HEK293 (cell line): ENCODE results near the gene SAE1.

Experiments used
- GLI2 ChIP-seq: fragments of 450-650 bp; formaldehyde crosslinking; IDR thresholded peaks from 2 replicates; pipeline ENCODE4; 2017; ENCODE audit warnings: missing biosample characterization, missing genetic modification characterization, low read depth, borderline replicate concordance
- HOXA7 ChIP-seq: sonication (generic); formaldehyde crosslinking; IDR thresholded peaks from 2 replicates; pipeline ENCODE4 v1.8.1; 2022; ENCODE audit warnings: missing genetic modification reagents, borderline replicate concordance
- MEIS1 ChIP-seq: sonication (generic); formaldehyde crosslinking; IDR thresholded peaks from 2 replicates; pipeline ENCODE4 v1.8.1; 2022; ENCODE audit warnings: missing genetic modification reagents, mild to moderate bottlenecking, borderline replicate concordance
- OSR2 ChIP-seq: fragments of 450-650 bp; formaldehyde crosslinking; IDR thresholded peaks from 2 replicates; pipeline ENCODE4 v1.5.1; 2016; ENCODE audit warnings: missing biosample characterization, missing genetic modification characterization
- SCRT2 ChIP-seq: fragments of 450-650 bp; formaldehyde crosslinking; IDR thresholded peaks from 2 replicates; pipeline ENCODE4 v1.5.1; 2016; ENCODE audit warnings: missing biosample characterization, missing genetic modification characterization
- TRIM28 ChIP-seq: IDR thresholded peaks from 2 replicates; pipeline ENCODE4 v1.6.1; 2011; ENCODE audit warnings: low read length, control low read depth, borderline replicate concordance
- YY2 ChIP-seq: fragments of 450-650 bp; formaldehyde crosslinking; IDR thresholded peaks from 2 replicates; pipeline ENCODE4 v1.5.1; 2016; ENCODE audit warnings: missing biosample characterization, missing genetic modification characterization
- ZBTB1 ChIP-seq: fragments of 450-650 bp; formaldehyde crosslinking; IDR thresholded peaks from 2 replicates; pipeline ENCODE4 v1.5.1; 2016; ENCODE audit warnings: missing biosample characterization, missing genetic modification characterization
- ZBTB21 ChIP-seq: fragments of 450-650 bp; formaldehyde crosslinking; IDR thresholded peaks from 2 replicates; pipeline ENCODE4 v1.5.1; 2017; ENCODE audit warnings: missing biosample characterization, missing genetic modification characterization
- ZBTB7A ChIP-seq: fragments of 450-650 bp; formaldehyde crosslinking; IDR thresholded peaks from 2 replicates; pipeline ENCODE4 v1.5.1; 2016; ENCODE audit warnings: low read depth, missing biosample characterization, missing genetic modification characterization
- ZEB2 ChIP-seq: fragments of 450-650 bp; formaldehyde crosslinking; IDR thresholded peaks from 2 replicates; pipeline ENCODE4 v1.5.1; 2016; ENCODE audit warnings: missing biosample characterization, missing genetic modification characterization
- ZFHX2 ChIP-seq: fragments of 450-650 bp; formaldehyde crosslinking; conservative IDR thresholded peaks from 2 replicates; pipeline ENCODE4 v1.5.1; 2016; ENCODE audit warnings: missing biosample characterization, missing genetic modification characterization
- ZFP69B ChIP-seq: fragments of 450-650 bp; formaldehyde crosslinking; IDR thresholded peaks from 2 replicates; pipeline ENCODE4 v1.5.1; 2016; ENCODE audit warnings: missing biosample characterization, missing genetic modification characterization
- ZIC2 ChIP-seq: fragments of 450-650 bp; formaldehyde crosslinking; IDR thresholded peaks from 2 replicates; pipeline ENCODE4 v1.5.1; 2016; ENCODE audit warnings: missing biosample characterization, missing genetic modification characterization
- ZNF114 ChIP-seq: fragments of 450-650 bp; formaldehyde crosslinking; IDR thresholded peaks from 2 replicates; pipeline ENCODE4 v1.5.0; 2017; ENCODE audit warnings: missing biosample characterization, missing genetic modification characterization
- ZNF133 ChIP-seq: fragments of 450-650 bp; formaldehyde crosslinking; IDR thresholded peaks from 2 replicates; pipeline ENCODE4 v1.5.1; 2016; ENCODE audit warnings: missing biosample characterization, missing genetic modification characterization
- ZNF350 ChIP-seq: fragments of 450-650 bp; formaldehyde crosslinking; IDR thresholded peaks from 2 replicates; pipeline ENCODE4 v1.5.0; 2017; ENCODE audit warnings: missing biosample characterization, mild to moderate bottlenecking, missing genetic modification characterization
- ZNF394 ChIP-seq: fragments of 450-650 bp; formaldehyde crosslinking; IDR thresholded peaks from 2 replicates; pipeline ENCODE4 v1.5.1; 2016; ENCODE audit warnings: missing biosample characterization, missing genetic modification characterization, mild to moderate bottlenecking, moderate library complexity, borderline replicate concordance
- ZNF404 ChIP-seq: fragments of 450-650 bp; formaldehyde crosslinking; IDR thresholded peaks from 2 replicates; pipeline ENCODE4 v1.5.1; 2017; ENCODE audit warnings: missing biosample characterization, missing genetic modification characterization
- ZNF416 ChIP-seq: fragments of 450-650 bp; formaldehyde crosslinking; IDR thresholded peaks from 2 replicates; pipeline ENCODE4 v1.5.1; 2016; ENCODE audit warnings: missing biosample characterization, missing genetic modification characterization
- ZNF544 ChIP-seq: fragments of 450-650 bp; formaldehyde crosslinking; IDR thresholded peaks from 2 replicates; pipeline ENCODE4 v1.5.0; 2017; ENCODE audit warnings: missing biosample characterization, missing genetic modification characterization
- ZNF560 ChIP-seq: fragments of 450-650 bp; formaldehyde crosslinking; IDR thresholded peaks from 2 replicates; pipeline ENCODE4 v1.5.1; 2017; ENCODE audit warnings: missing biosample characterization, missing genetic modification characterization, borderline replicate concordance
- ZNF571 ChIP-seq: fragments of 450-650 bp; formaldehyde crosslinking; IDR thresholded peaks from 2 replicates; pipeline ENCODE4 v1.5.0; 2017; ENCODE audit warnings: missing biosample characterization, missing genetic modification characterization
- ZNF600 ChIP-seq: fragments of 450-650 bp; formaldehyde crosslinking; IDR thresholded peaks from 2 replicates; pipeline ENCODE4 v1.5.1; 2016; ENCODE audit warnings: missing biosample characterization, missing genetic modification characterization
- ZNF621 ChIP-seq: fragments of 450-650 bp; formaldehyde crosslinking; IDR thresholded peaks from 2 replicates; pipeline ENCODE4 v1.5.1; 2017; ENCODE audit warnings: missing biosample characterization, missing genetic modification characterization
- ZNF629 ChIP-seq: fragments of 450-650 bp; formaldehyde crosslinking; IDR thresholded peaks from 2 replicates; pipeline ENCODE4 v1.5.1; 2017; ENCODE audit warnings: missing biosample characterization, missing genetic modification characterization
- ZNF670 ChIP-seq: fragments of 450-650 bp; formaldehyde crosslinking; IDR thresholded peaks from 2 replicates; pipeline ENCODE4 v1.5.1; 2016; ENCODE audit warnings: missing biosample characterization, missing genetic modification characterization, low read depth
- ZNF707 ChIP-seq: fragments of 450-650 bp; formaldehyde crosslinking; IDR thresholded peaks from 2 replicates; pipeline ENCODE4 v1.5.1; 2016; ENCODE audit warnings: missing biosample characterization, missing genetic modification characterization
- ZNF777 ChIP-seq: fragments of 450-650 bp; formaldehyde crosslinking; IDR thresholded peaks from 2 replicates; pipeline ENCODE4 v1.5.1; 2017; ENCODE audit warnings: missing biosample characterization, missing genetic modification characterization, borderline replicate concordance
- ZNF785 ChIP-seq: fragments of 450-650 bp; formaldehyde crosslinking; IDR thresholded peaks from 2 replicates; pipeline ENCODE4 v1.5.1; 2016; ENCODE audit warnings: missing biosample characterization, missing genetic modification characterization
- TF ChIP-seq, protein P1 (sequence below): fragments of 450-650 bp; formaldehyde crosslinking; conservative IDR thresholded peaks from 2 replicates; pipeline ENCODE4 v1.5.1; 2016; ENCODE audit warnings: low read depth, missing biosample characterization, missing genetic modification characterization
- TF ChIP-seq, protein P2 (sequence below): fragments of 450-650 bp; formaldehyde crosslinking; IDR thresholded peaks from 2 replicates; pipeline ENCODE4 v1.5.1; 2017; ENCODE audit warnings: missing biosample characterization, missing genetic modification characterization
- TF ChIP-seq, protein P3 (sequence below): fragments of 450-650 bp; formaldehyde crosslinking; IDR thresholded peaks from 2 replicates; pipeline ENCODE4 v1.5.1; 2016; ENCODE audit warnings: missing biosample characterization, missing genetic modification characterization
- TF ChIP-seq, protein P4 (sequence below): fragments of 450-650 bp; formaldehyde crosslinking; IDR thresholded peaks from 2 replicates; pipeline ENCODE4 v1.5.1; 2016; ENCODE audit warnings: missing biosample characterization, missing genetic modification characterization

Gene SAE1

DNA sequence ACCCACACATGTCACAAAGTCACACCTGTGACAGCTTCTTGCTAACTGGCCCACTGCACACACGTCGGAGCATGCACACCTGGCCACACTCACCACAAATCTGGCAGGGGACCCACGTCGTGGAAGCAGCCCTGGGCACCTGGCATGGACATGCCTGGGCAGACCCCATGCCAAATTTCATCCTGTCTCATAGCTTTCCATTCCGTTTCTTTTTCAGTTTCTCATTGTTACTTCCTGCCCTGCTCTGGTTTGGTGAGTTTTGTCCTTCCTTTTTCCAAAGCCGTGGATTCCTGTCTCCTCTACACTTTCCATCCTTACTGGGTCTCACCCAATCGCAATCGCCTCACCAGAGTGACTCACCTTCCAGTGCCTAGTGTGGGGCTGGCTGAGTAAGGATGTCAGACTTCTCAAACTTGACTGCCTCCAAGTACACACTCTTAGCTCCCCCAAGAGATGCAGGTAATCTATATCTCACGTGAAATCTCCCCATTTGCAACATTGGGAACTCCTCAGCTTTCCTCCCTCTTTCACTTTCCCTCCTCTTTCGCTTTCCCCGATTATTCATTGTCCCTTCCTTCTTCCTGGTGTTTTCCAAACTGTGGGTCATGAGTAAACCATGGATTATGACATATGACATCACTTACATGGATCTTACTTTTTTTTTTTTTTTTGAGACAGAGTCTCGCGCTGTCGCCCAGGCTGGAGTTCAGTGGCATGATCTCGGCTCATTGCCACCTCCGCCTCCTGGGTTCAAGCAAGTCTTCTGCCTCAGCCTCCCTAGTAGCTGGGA is 102.0 kb downstream of the SAE1 start (continued):
- TF ChIP-seq, protein P1, sequence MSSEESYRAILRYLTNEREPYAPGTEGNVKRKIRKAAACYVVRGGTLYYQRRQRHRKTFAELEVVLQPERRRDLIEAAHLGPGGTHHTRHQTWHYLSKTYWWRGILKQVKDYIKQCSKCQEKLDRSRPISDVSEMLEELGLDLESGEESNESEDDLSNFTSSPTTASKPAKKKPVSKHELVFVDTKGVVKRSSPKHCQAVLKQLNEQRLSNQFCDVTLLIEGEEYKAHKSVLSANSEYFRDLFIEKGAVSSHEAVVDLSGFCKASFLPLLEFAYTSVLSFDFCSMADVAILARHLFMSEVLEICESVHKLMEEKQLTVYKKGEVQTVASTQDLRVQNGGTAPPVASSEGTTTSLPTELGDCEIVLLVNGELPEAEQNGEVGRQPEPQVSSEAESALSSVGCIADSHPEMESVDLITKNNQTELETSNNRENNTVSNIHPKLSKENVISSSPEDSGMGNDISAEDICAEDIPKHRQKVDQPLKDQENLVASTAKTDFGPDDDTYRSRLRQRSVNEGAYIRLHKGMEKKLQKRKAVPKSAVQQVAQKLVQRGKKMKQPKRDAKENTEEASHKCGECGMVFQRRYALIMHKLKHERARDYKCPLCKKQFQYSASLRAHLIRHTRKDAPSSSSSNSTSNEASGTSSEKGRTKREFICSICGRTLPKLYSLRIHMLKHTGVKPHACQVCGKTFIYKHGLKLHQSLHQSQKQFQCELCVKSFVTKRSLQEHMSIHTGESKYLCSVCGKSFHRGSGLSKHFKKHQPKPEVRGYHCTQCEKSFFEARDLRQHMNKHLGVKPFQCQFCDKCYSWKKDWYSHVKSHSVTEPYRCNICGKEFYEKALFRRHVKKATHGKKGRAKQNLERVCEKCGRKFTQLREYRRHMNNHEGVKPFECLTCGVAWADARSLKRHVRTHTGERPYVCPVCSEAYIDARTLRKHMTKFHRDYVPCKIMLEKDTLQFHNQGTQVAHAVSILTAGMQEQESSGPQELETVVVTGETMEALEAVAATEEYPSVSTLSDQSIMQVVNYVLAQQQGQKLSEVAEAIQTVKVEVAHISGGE (tag by site-specific recombination) = 0 out of 2 replicates have a peak, but pooled peaks have one; percentile 28
- TF ChIP-seq ZNF114 (tag by site-specific recombination) (no peak), TRIM28 (no peak), ZNF785 (tag by site-specific recombination) (no peak), YY2 (tag by site-specific recombination) (no peak), HOXA7 (CRISPR knock-in tag) (no peak), ZNF777 (no peak; the same call in 1 of the 2 replicates), ZNF544 (no peak), ZNF629 (tag by site-specific recombination) (peak; percentile 91), ZFP69B (peak; percentile 53; the same call in 1 of the 2 replicates), ZNF600 (tag by site-specific recombination) (peak; percentile 46; the same call in 1 of the 2 replicates), ZBTB1 (tag by site-specific recombination) (no peak), ZFHX2 (tag by site-specific recombination) (no peak), ZNF670 (tag by site-specific recombination) (no peak), ZBTB7A (no peak), ZNF133 (tag by site-specific recombination) (no peak), ZNF560 (tag by site-specific recombination) (no peak), ZIC2 (tag by site-specific recombination) (no peak), ZEB2 (tag by site-specific recombination) (peak; percentile 37; the same call in 1 of the 2 replicates), OSR2 (tag by site-specific recombination) (no peak), ZNF404 (tag by site-specific recombination) (no peak), SCRT2 (tag by site-specific recombination) (0 out of 2 replicates have a peak, but pooled peaks have one; percentile 18), ZNF394 (tag by site-specific recombination) (no peak), ZNF571 (no peak), ZNF707 (tag by site-specific recombination) (no peak), ZNF416 (no peak), ZNF621 (no peak), ZNF350 (tag by site-specific recombination) (no peak), MEIS1 (no peak), GLI2 (no peak), ZBTB21 (tag by site-specific recombination) (peak; percentile 87)
- TF ChIP-seq, protein P2, sequence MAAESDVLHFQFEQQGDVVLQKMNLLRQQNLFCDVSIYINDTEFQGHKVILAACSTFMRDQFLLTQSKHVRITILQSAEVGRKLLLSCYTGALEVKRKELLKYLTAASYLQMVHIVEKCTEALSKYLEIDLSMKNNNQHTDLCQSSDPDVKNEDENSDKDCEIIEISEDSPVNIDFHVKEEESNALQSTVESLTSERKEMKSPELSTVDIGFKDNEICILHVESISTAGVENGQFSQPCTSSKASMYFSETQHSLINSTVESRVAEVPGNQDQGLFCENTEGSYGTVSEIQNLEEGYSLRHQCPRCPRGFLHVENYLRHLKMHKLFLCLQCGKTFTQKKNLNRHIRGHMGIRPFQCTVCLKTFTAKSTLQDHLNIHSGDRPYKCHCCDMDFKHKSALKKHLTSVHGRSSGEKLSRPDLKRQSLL = no peak
- TF ChIP-seq, protein P3, sequence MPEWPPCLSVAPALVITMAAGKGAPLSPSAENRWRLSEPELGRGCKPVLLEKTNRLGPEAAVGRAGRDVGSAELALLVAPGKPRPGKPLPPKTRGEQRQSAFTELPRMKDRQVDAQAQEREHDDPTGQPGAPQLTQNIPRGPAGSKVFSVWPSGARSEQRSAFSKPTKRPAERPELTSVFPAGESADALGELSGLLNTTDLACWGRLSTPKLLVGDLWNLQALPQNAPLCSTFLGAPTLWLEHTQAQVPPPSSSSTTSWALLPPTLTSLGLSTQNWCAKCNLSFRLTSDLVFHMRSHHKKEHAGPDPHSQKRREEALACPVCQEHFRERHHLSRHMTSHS (tag by site-specific recombination) = no peak
- TF ChIP-seq, protein P4, sequence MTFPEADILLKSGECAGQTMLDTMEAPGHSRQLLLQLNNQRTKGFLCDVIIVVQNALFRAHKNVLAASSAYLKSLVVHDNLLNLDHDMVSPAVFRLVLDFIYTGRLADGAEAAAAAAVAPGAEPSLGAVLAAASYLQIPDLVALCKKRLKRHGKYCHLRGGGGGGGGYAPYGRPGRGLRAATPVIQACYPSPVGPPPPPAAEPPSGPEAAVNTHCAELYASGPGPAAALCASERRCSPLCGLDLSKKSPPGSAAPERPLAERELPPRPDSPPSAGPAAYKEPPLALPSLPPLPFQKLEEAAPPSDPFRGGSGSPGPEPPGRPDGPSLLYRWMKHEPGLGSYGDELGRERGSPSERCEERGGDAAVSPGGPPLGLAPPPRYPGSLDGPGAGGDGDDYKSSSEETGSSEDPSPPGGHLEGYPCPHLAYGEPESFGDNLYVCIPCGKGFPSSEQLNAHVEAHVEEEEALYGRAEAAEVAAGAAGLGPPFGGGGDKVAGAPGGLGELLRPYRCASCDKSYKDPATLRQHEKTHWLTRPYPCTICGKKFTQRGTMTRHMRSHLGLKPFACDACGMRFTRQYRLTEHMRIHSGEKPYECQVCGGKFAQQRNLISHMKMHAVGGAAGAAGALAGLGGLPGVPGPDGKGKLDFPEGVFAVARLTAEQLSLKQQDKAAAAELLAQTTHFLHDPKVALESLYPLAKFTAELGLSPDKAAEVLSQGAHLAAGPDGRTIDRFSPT (tag by site-specific recombination) = no peak
